ENCODE data around the gene MX2. TPM values are rescaled to one million over a fixed set of nuclear protein-coding genes. Genes with fewer than 3 reads are reported as not detected.

The MX2 gene
- total and polyA plus RNA-seq, 9 of the 15 experiments (the other 6 are each of a cell fraction or from before 2014, with no cell fraction given), result 0.10 to 0.95 (median 0.47) TPM; not detected in 1

DNA sequence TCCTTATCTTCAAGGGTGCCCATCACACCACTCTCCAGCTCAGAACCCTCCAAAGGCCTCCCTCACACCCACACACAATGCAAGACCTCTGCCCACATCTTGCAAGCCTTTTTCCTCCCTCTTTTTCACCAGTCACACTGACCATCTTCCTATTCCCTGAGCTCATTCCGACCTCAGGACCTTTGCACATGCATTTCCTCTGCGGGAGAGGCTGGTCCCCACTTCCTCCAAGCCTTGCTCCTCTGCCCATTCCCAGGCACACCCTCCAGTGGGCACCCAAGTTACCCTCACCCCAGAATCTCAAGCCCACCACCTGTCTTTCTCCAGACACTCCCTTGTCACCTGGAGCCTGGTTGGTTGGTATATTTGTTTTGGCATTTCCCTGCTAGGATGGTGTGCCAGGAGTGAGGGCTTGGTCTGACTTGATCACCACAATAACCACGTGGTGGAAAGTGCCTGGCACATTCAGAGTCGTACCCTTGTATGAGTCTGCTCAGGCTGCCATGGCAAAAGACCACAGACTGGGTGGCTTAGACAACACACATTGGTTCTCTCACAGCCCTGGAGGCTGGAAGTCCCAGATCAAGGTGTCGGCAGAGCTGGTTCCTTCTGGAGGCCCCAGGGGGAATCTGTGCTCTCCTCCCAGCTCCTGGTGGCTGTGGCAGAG is 13.2 kb downstream of the MX2 start (continued):
- TF ChIP-seq, protein P1, sequence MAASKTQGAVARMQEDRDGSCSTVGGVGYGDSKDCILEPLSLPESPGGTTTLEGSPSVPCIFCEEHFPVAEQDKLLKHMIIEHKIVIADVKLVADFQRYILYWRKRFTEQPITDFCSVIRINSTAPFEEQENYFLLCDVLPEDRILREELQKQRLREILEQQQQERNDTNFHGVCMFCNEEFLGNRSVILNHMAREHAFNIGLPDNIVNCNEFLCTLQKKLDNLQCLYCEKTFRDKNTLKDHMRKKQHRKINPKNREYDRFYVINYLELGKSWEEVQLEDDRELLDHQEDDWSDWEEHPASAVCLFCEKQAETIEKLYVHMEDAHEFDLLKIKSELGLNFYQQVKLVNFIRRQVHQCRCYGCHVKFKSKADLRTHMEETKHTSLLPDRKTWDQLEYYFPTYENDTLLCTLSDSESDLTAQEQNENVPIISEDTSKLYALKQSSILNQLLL (CRISPR knock-in tag; IDR thresholded peaks at IDR 0.05; ENCODE audit: borderline replicate concordance), result no peak
- TF ChIP-seq, protein P2, sequence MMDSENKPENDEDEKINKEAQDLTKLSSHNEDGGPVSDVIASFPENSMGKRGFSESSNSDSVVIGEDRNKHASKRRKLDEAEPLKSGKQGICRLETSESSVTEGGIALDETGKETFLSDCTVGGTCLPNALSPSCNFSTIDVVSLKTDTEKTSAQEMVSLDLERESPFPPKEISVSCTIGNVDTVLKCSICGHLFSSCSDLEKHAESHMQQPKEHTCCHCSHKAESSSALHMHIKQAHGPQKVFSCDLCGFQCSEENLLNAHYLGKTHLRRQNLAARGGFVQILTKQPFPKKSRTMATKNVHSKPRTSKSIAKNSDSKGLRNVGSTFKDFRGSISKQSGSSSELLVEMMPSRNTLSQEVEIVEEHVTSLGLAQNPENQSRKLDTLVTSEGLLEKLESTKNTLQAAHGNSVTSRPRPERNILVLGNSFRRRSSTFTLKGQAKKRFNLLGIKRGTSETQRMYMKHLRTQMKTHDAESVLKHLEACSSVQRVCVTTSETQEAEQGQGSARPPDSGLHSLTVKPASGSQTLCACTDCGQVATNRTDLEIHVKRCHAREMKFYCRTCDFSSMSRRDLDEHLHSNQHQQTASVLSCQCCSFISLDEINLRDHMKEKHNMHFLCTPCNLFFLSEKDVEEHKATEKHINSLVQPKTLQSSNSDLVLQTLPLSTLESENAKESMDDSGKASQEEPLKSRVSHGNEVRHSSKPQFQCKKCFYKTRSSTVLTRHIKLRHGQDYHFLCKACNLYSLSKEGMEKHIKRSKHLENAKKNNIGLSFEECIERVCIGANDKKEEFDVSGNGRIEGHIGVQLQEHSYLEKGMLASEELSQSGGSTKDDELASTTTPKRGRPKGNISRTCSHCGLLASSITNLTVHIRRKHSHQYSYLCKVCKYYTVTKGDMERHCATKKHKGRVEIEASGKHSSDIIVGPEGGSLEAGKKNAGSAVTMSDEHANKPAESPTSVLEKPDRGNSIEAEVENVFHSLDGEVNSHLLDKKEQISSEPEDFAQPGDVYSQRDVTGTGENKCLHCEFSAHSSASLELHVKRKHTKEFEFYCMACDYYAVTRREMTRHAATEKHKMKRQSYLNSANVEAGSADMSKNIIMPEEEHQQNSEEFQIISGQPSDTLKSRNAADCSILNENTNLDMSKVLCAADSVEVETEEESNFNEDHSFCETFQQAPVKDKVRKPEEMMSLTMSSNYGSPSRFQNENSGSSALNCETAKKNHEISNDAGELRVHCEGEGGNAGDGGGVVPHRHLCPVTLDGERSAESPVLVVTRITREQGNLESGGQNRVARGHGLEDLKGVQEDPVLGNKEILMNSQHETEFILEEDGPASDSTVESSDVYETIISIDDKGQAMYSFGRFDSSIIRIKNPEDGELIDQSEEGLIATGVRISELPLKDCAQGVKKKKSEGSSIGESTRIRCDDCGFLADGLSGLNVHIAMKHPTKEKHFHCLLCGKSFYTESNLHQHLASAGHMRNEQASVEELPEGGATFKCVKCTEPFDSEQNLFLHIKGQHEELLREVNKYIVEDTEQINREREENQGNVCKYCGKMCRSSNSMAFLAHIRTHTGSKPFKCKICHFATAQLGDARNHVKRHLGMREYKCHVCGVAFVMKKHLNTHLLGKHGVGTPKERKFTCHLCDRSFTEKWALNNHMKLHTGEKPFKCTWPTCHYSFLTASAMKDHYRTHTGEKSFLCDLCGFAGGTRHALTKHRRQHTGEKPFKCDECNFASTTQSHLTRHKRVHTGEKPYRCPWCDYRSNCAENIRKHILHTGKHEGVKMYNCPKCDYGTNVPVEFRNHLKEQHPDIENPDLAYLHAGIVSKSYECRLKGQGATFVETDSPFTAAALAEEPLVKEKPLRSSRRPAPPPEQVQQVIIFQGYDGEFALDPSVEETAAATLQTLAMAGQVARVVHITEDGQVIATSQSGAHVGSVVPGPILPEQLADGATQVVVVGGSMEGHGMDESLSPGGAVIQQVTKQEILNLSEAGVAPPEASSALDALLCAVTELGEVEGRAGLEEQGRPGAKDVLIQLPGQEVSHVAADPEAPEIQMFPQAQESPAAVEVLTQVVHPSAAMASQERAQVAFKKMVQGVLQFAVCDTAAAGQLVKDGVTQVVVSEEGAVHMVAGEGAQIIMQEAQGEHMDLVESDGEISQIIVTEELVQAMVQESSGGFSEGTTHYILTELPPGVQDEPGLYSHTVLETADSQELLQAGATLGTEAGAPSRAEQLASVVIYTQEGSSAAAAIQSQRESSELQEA (IDR thresholded peaks at IDR 0.05; ENCODE audit: low read depth), result no peak
- TF ChIP-seq CBFB (CRISPR knock-in tag; IDR thresholded peaks at IDR 0.05) (no peak), MCM3 (IDR thresholded peaks at IDR 0.05) (no peak)
- TF ChIP-seq, protein P3, sequence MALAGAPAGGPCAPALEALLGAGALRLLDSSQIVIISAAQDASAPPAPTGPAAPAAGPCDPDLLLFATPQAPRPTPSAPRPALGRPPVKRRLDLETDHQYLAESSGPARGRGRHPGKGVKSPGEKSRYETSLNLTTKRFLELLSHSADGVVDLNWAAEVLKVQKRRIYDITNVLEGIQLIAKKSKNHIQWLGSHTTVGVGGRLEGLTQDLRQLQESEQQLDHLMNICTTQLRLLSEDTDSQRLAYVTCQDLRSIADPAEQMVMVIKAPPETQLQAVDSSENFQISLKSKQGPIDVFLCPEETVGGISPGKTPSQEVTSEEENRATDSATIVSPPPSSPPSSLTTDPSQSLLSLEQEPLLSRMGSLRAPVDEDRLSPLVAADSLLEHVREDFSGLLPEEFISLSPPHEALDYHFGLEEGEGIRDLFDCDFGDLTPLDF (CRISPR knock-in tag; IDR thresholded peaks at IDR 0.05), result no peak

Measured in K562 (cell line).